HEK293 (cell line): ENCODE results near the gene HSDL1.

Source experiments
- CTCF ChIA-PET: fragments of 350-600 bp; formaldehyde crosslinking; extraction: SDS; loops from one replicate; lab custom pipeline; 2021; ENCODE audit warnings: antibody characterized with exemption; lab: Yijun Ruan, JAX
- POLR2A ChIA-PET: fragments of 300-600 bp; formaldehyde crosslinking; extraction: SDS; loops from one replicate; lab custom pipeline; 2020; ENCODE audit warnings: antibody characterized with exemption, inconsistent platforms; lab: Yijun Ruan, JAX
- H3K27ac ChIP-seq: fragments of 200-500 bp; sonication (Bioruptor generic); 2 replicates; pipeline ENCODE4 v1.5.1; 2014; ENCODE audit warnings: low read depth, low read length, control low read depth, inconsistent platforms; ENCODE audit errors: extremely low read depth
- H3K36me3 ChIP-seq, 2 experiments: fragments of 200-500 bp in 1 of 2; sonication (Bioruptor generic) in 1 of 2; 1 replicate in 1 of 2; 2 replicates in 1 of 2; pipeline ENCODE4 v1.5.1; 2014 to 2017; ENCODE audit warnings: inconsistent platforms in 2 of 2, low read length in 2 of 2; ENCODE audit not compliant: control insufficient read depth in 2 of 2, insufficient read depth in 1 of 2
- H3K4me1 ChIP-seq: fragments of 200-500 bp; sonication (Bioruptor generic); 2 replicates; pipeline ENCODE4 v1.5.1; 2014; ENCODE audit warnings: mild to moderate bottlenecking, low read length, inconsistent platforms; ENCODE audit not compliant: control insufficient read depth, insufficient read depth
- H3K4me3 ChIP-seq: 2 replicates; pipeline ENCODE4 v1.5.1; 2011; ENCODE audit warnings: low read depth, mild to moderate bottlenecking, control low read depth, low read length, moderate library complexity
- H3K9me3 ChIP-seq: fragments of 200-500 bp; sonication (Bioruptor generic); 2 replicates; pipeline ENCODE4 v1.5.1; 2014; ENCODE audit warnings: low read depth, low read length, inconsistent platforms; ENCODE audit not compliant: control insufficient read depth, insufficient read depth
- FEZF1 ChIP-seq: fragments of 450-650 bp; formaldehyde crosslinking; IDR thresholded peaks from 2 replicates; pipeline ENCODE4 v1.5.1; 2016; ENCODE audit warnings: missing biosample characterization, missing genetic modification characterization
- GFI1B ChIP-seq: fragments of 450-650 bp; formaldehyde crosslinking; IDR thresholded peaks from 2 replicates; pipeline ENCODE4 v1.5.1; 2016; ENCODE audit warnings: missing biosample characterization, missing genetic modification characterization
- GLI4 ChIP-seq: fragments of 450-650 bp; formaldehyde crosslinking; IDR thresholded peaks from 2 replicates; pipeline ENCODE4 v1.5.1; 2016; ENCODE audit warnings: missing biosample characterization, missing genetic modification characterization
- MEIS1 ChIP-seq: sonication (generic); formaldehyde crosslinking; IDR thresholded peaks from 2 replicates; pipeline ENCODE4 v1.8.1; 2022; ENCODE audit warnings: missing genetic modification reagents, mild to moderate bottlenecking, borderline replicate concordance
- PATZ1 ChIP-seq: fragments of 450-650 bp; formaldehyde crosslinking; IDR thresholded peaks from 2 replicates; pipeline ENCODE4 v1.5.1; 2016; ENCODE audit warnings: missing biosample characterization, missing genetic modification characterization
- SP7 ChIP-seq: fragments of 450-650 bp; formaldehyde crosslinking; IDR thresholded peaks from 2 replicates; pipeline ENCODE4 v1.5.1; 2016; ENCODE audit warnings: missing biosample characterization, missing genetic modification characterization
- ZBTB10 ChIP-seq: fragments of 450-650 bp; formaldehyde crosslinking; IDR thresholded peaks from 2 replicates; pipeline ENCODE4 v1.5.1; 2016; ENCODE audit warnings: missing biosample characterization, missing genetic modification characterization
- ZBTB6 ChIP-seq: fragments of 450-650 bp; formaldehyde crosslinking; IDR thresholded peaks from 2 replicates; pipeline ENCODE4 v1.5.1; 2017; ENCODE audit warnings: missing biosample characterization, missing genetic modification characterization
- ZNF10 ChIP-seq: fragments of 450-650 bp; formaldehyde crosslinking; IDR thresholded peaks from 2 replicates; pipeline ENCODE4 v1.5.1; 2017; ENCODE audit warnings: missing biosample characterization, missing genetic modification characterization
- ZNF24 ChIP-seq: fragments of 450-650 bp; formaldehyde crosslinking; IDR thresholded peaks from 2 replicates; pipeline ENCODE4 v1.5.1; 2016; ENCODE audit warnings: missing biosample characterization, missing genetic modification characterization
- ZNF26 ChIP-seq: fragments of 450-650 bp; formaldehyde crosslinking; IDR thresholded peaks from 2 replicates; pipeline ENCODE4 v1.5.1; 2016; ENCODE audit warnings: missing biosample characterization, missing genetic modification characterization
- ZNF560 ChIP-seq: fragments of 450-650 bp; formaldehyde crosslinking; IDR thresholded peaks from 2 replicates; pipeline ENCODE4 v1.5.1; 2017; ENCODE audit warnings: missing biosample characterization, missing genetic modification characterization, borderline replicate concordance
- ZNF585B ChIP-seq: fragments of 450-650 bp; formaldehyde crosslinking; IDR thresholded peaks from 2 replicates; pipeline ENCODE4 v1.5.1; 2016; ENCODE audit warnings: missing biosample characterization, missing genetic modification characterization
- ZNF639 ChIP-seq: fragments of 450-650 bp; formaldehyde crosslinking; IDR thresholded peaks from 2 replicates; pipeline ENCODE4 v1.5.1; 2016; ENCODE audit warnings: missing biosample characterization, missing genetic modification characterization
- ZNF654 ChIP-seq: fragments of 450-650 bp; formaldehyde crosslinking; IDR thresholded peaks from 2 replicates; pipeline ENCODE4 v1.5.1; 2016; ENCODE audit warnings: low read depth, missing biosample characterization, missing genetic modification characterization
- ZNF692 ChIP-seq: fragments of 450-650 bp; formaldehyde crosslinking; IDR thresholded peaks from 2 replicates; pipeline ENCODE4 v1.5.1; 2016; ENCODE audit warnings: missing biosample characterization, missing genetic modification characterization
- ZNF701 ChIP-seq: fragments of 450-650 bp; formaldehyde crosslinking; IDR thresholded peaks from 2 replicates; pipeline ENCODE4 v1.5.1; 2016; ENCODE audit warnings: missing biosample characterization, missing genetic modification characterization
- ZNF843 ChIP-seq: fragments of 450-650 bp; formaldehyde crosslinking; IDR thresholded peaks from 2 replicates; pipeline ENCODE4 v1.5.1; 2016; ENCODE audit warnings: missing biosample characterization, missing genetic modification characterization
- ZSCAN5A ChIP-seq: fragments of 450-650 bp; formaldehyde crosslinking; IDR thresholded peaks from 2 replicates; pipeline ENCODE4 v1.5.1; 2016; ENCODE audit warnings: missing biosample characterization, missing genetic modification characterization

Gene HSDL1

GRCh38 chr16:84096447-84097005, 48.5 kb downstream of the HSDL1 start:
- Histone ChIP-seq H3K27ac (no peak overlapping the region), H3K9me3 (no peaks in the 10 kb centered on the region), H3K4me1 (peaks cover 3% of the 10 kb centered on the region; the same call in 1 of the 2 replicates)
- CTCF ChIA-PET, result interaction anchor here (1.1 to 2.6 kb wide), 2 partner anchors 11 to 31 kb away, joined by 4 to 19 read pairs; no protein-coding TSS in a partner anchor
- POLR2A ChIA-PET, result no interaction called here
- TF ChIP-seq ZNF26 (tag by site-specific recombination), result no peak
- TF ChIP-seq ZNF585B (tag by site-specific recombination), result no peak
- no peak for TF ChIP-seq ZNF701 (tag by site-specific recombination)
- no peak for TF ChIP-seq ZNF24 (tag by site-specific recombination)
- no peak for TF ChIP-seq ZBTB6 (tag by site-specific recombination)
- TF ChIP-seq ZNF10 (tag by site-specific recombination), result no peak
- TF ChIP-seq ZNF692 (tag by site-specific recombination), result no peak
- TF ChIP-seq, all 188 proteins: peak for 0
- peaks cover 3 to 78% of the 10 kb centered on the region in 2 experiments for H3K36me3 ChIP-seq
- H3K4me3 ChIP-seq, result no peak overlapping the region

- H3K27ac ChIP-seq, result no peak overlapping the region
- ChIA-PET POLR2A (no interaction called here), CTCF (interaction anchor here (2.6 kb wide), 1 partner anchor 10 kb away, joined by 19 read pairs; no protein-coding TSS in a partner anchor)
- peaks cover 8 to 85% of the 10 kb centered on the region in 2 experiments for H3K36me3 ChIP-seq
- H3K4me1 ChIP-seq, result peaks cover 3% of the 10 kb centered on the region; the same call in 1 of the 2 replicates
- TF ChIP-seq GLI4 (no peak), ZNF843 (tag by site-specific recombination) (no peak), PATZ1 (no peak)
- TF ChIP-seq, all 188 proteins: peak for 0
- Histone ChIP-seq H3K9me3 (no peaks in the 10 kb centered on the region), H3K4me3 (no peak overlapping the region)
These were observed 49.5 kb downstream of the HSDL1 start for GRCh38 chr16:84095466-84095865.

- H3K4me3 ChIP-seq, result no peak overlapping the region
- POLR2A ChIA-PET, result no interaction called here
- peaks cover 3% of the 10 kb centered on the region; the same call in 1 of the 2 replicates for H3K4me1 ChIP-seq
- CTCF ChIA-PET, result interaction anchor here (0.8 kb wide), 1 partner anchor 92 kb away, joined by 3 read pairs; no protein-coding TSS in a partner anchor
- H3K27ac ChIP-seq, result no peak overlapping the region
- peaks cover 8 to 95% of the 10 kb centered on the region in 2 experiments for H3K36me3 ChIP-seq
- H3K9me3 ChIP-seq, result no peaks in the 10 kb centered on the region
- TF ChIP-seq SP7 (no peak), ZSCAN5A (no peak), ZNF654 (no peak), MEIS1 (CRISPR knock-in tag) (no peak), ZNF560 (tag by site-specific recombination) (no peak), ZBTB10 (tag by site-specific recombination) (no peak), FEZF1 (tag by site-specific recombination) (no peak), GFI1B (no peak), ZNF639 (tag by site-specific recombination) (no peak)
These were observed 51.1 kb downstream of the HSDL1 start for GRCh38 chr16:84093879-84094270.
